Karpas-422 (cell line): ENCODE data around the gene AFF3. TPM values are rescaled to one million over a fixed set of nuclear protein-coding genes. Genes with fewer than 3 reads are reported as not detected.

Source experiments
- DNase-seq: peaks from one replicate; pipeline ENCODE4 v3.0.0-alpha.2; 2015
- H2AFZ ChIP-seq: fragments of 200-600 bp; sonication (generic); 2 replicates; pipeline ENCODE4 v1.6.1; 2014; ENCODE audit warnings: antibody characterized with exemption, low read length, mixed read lengths
- H3K27ac ChIP-seq: fragments of 200-600 bp; sonication (generic); 2 replicates; pipeline ENCODE4 v1.5.1; 2014; ENCODE audit warnings: mild to moderate bottlenecking, low read length, moderate library complexity
- H3K27me3 ChIP-seq: fragments of 200-600 bp; sonication (generic); 2 replicates; pipeline ENCODE4 v1.6.1; 2014; ENCODE audit warnings: low read length, mixed read lengths
- H3K36me3 ChIP-seq: fragments of 200-600 bp; sonication (generic); 2 replicates; pipeline ENCODE4 v1.6.1; 2014; ENCODE audit warnings: low read length, mixed read lengths; ENCODE audit not compliant: insufficient read depth
- H3K4me1 ChIP-seq: fragments of 200-600 bp; sonication (generic); 2 replicates; pipeline ENCODE4 v1.6.1; 2014; ENCODE audit warnings: mild to moderate bottlenecking, low read length, mixed read lengths
- H3K4me2 ChIP-seq: fragments of 200-600 bp; sonication (generic); 2 replicates; pipeline ENCODE4 v1.6.1; 2014; ENCODE audit warnings: low read length, low read depth, mild to moderate bottlenecking; ENCODE audit not compliant: poor library complexity, severe bottlenecking
- H3K4me3 ChIP-seq: fragments of 200-600 bp; sonication (generic); 2 replicates; pipeline ENCODE4 v1.5.1; 2014; ENCODE audit warnings: mild to moderate bottlenecking, antibody characterized with exemption, low read length, mixed read lengths
- H3K79me2 ChIP-seq: fragments of 200-600 bp; sonication (generic); 2 replicates; pipeline ENCODE4 v1.6.1; 2014; ENCODE audit warnings: mild to moderate bottlenecking, low read length, mixed read lengths
- H3K9ac ChIP-seq: fragments of 200-600 bp; sonication (generic); 2 replicates; pipeline ENCODE4 v1.6.0; 2014; ENCODE audit warnings: low read length
- H3K9me2 ChIP-seq: fragments of 200-600 bp; sonication (generic), shearing (Covaris generic); replicated peaks from 2 replicates; pipeline ENCODE4 v1.6.0; 2014; ENCODE audit warnings: mild to moderate bottlenecking, low read length, moderate library complexity; ENCODE audit not compliant: insufficient read depth
- H3K9me3 ChIP-seq: fragments of 300-700, 200-600 bp; sonication (generic); 2 replicates; pipeline ENCODE4 v1.6.1; 2014; ENCODE audit warnings: low read length, mixed read lengths
- H4K20me1 ChIP-seq: fragments of 200-600 bp; sonication (generic); 2 replicates; pipeline ENCODE4 v1.6.1; 2014; ENCODE audit warnings: mild to moderate bottlenecking, antibody characterized with exemption, low read length, low read depth; ENCODE audit not compliant: insufficient read depth
- total RNA-seq: library from RNA; depleted of rRNA; stranded (reverse); fragments of >200 nt; shearing (Covaris generic); gene quantifications from 2 replicates; pipeline ENCODE4 v1.2.3, GENCODE V29; 2014; ENCODE audit warnings: low replicate concordance

Gene AFF3
- total RNA-seq, 1 experiment from 2014 or later = 99.7 TPM

DNA sequence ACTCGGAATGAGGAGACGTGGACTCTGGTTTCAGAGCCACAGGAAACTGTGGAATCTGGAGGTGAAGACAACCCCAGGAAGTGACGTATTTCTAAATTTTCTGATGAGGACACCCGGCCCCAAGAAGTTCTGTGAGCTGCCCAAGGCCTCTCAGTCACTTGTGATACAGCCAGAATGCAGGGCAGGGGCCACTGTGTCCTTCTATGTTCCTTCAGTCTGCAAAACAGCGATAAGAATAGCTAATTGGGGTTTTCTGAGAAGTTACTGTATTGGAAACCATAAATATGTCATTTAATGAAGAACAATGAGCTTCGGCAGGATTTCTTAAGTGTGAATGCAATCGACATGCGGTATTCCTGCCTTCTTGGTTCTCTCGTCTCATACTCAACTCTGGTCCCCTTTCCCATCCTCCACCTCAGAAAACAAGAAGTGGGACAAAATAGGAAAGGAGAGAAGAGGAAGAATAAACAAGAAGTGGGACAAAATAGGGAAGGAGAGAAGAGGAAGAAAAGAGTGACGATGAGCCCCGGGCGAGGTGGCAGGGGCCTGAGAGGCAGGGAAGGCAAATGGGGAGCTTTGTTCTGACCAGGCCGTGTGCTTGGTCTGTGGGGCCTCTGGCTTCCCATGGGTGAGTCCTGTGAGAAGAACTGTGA lies 370.6 kb downstream of the AFF3 start:
- Histone ChIP-seq H3K9me3 (peaks cover 3% of the 10 kb centered on the region; the same call in 1 of the 2 replicates), H3K27ac (no peak overlapping the region), H3K9ac (no peak overlapping the region), H4K20me1 (no peaks in the 10 kb centered on the region), H3K9me2 (no peaks in the 10 kb centered on the region), H3K79me2 (no peaks in the 10 kb centered on the region; the same call in 1 of the 2 replicates), H3K36me3 (no peaks in the 10 kb centered on the region; the same call in 1 of the 2 replicates), H3K4me1 (peaks cover 8% of the 10 kb centered on the region), H3K4me3 (no peak overlapping the region), H3K4me2 (no peak overlapping the region), H3K27me3 (no peaks in the 10 kb centered on the region), H2AFZ (no peak overlapping the region)
- no peak for DNase-seq

- H3K27ac ChIP-seq = no peak overlapping the region
- H3K9me2 ChIP-seq = no peaks in the 10 kb centered on the region
- H3K4me3 ChIP-seq = no peak overlapping the region
- H3K4me2 ChIP-seq = no peak overlapping the region
- no peaks in the 10 kb centered on the region for H4K20me1 ChIP-seq
- no peaks in the 10 kb centered on the region for H3K27me3 ChIP-seq
- no peak overlapping the region for H2AFZ ChIP-seq
- peaks cover 8% of the 10 kb centered on the region for H3K4me1 ChIP-seq
- DNase-seq = no peak
- H3K9ac ChIP-seq = no peak overlapping the region
- peaks cover 3% of the 10 kb centered on the region; the same call in 1 of the 2 replicates for H3K9me3 ChIP-seq
- no peaks in the 10 kb centered on the region; the same call in 1 of the 2 replicates for H3K79me2 ChIP-seq
- no peaks in the 10 kb centered on the region; the same call in 1 of the 2 replicates for H3K36me3 ChIP-seq
Measured at GRCh38 chr2:99770876-99771275, 371.5 kb downstream of the AFF3 start.

- Histone ChIP-seq H3K9me3 (peaks cover 3% of the 10 kb centered on the region; the same call in 1 of the 2 replicates), H3K79me2 (no peaks in the 10 kb centered on the region), H3K36me3 (no peaks in the 10 kb centered on the region; the same call in 1 of the 2 replicates), H4K20me1 (no peaks in the 10 kb centered on the region), H3K4me3 (no peak overlapping the region), H3K27me3 (no peaks in the 10 kb centered on the region), H3K9ac (no peak overlapping the region), H3K9me2 (no peaks in the 10 kb centered on the region), H2AFZ (no peak overlapping the region), H3K27ac (no peak overlapping the region), H3K4me1 (peaks cover under 1% of the 10 kb centered on the region; the same call in 1 of the 2 replicates), H3K4me2 (no peak overlapping the region)
- DNase-seq = no peak
Measured at GRCh38 chr2:99765731-99766318, 376.6 kb downstream of the AFF3 start.

- Histone ChIP-seq H4K20me1 (no peaks in the 10 kb centered on the region), H3K27ac (no peak overlapping the region), H3K4me2 (no peak overlapping the region), H3K4me1 (peaks cover 10% of the 10 kb centered on the region), H3K9me2 (no peaks in the 10 kb centered on the region), H2AFZ (no peak overlapping the region), H3K9me3 (no peaks in the 10 kb centered on the region), H3K9ac (no peak overlapping the region), H3K36me3 (no peaks in the 10 kb centered on the region), H3K4me3 (no peak overlapping the region), H3K79me2 (no peaks in the 10 kb centered on the region), H3K27me3 (no peaks in the 10 kb centered on the region)
- DNase-seq = no peak
Measured at GRCh38 chr2:99763764-99764163, 378.6 kb downstream of the AFF3 start.

DNA sequence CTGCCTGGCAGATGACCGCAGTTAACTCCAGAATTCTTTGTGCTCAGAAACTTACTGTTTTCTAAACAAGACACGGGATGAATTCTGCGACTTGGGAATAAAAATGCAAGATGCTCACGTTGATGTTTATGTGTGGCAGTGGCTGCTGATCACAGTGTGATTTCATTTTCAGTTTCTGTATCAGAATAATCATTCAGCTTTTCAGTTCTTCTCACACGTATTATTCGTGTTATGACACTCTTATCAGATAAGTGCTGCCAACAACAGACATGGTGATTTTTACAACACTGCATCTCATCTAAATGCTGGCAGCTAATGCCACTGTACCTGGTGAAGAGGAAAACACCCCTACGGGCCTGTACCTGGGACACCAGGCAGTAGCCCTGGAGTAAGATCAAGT lies 379.7 kb downstream of the AFF3 start:
- Histone ChIP-seq H2AFZ (no peak overlapping the region), H3K4me3 (no peak overlapping the region), H3K4me2 (no peak overlapping the region), H3K9ac (no peak overlapping the region), H3K9me2 (no peaks in the 10 kb centered on the region), H3K4me1 (peaks cover 10% of the 10 kb centered on the region), H3K79me2 (no peaks in the 10 kb centered on the region), H4K20me1 (no peaks in the 10 kb centered on the region), H3K9me3 (no peaks in the 10 kb centered on the region), H3K27ac (no peak overlapping the region), H3K36me3 (no peaks in the 10 kb centered on the region), H3K27me3 (no peaks in the 10 kb centered on the region)
- DNase-seq = no peak

- H3K9me3 ChIP-seq = no peaks in the 10 kb centered on the region
- H3K9me2 ChIP-seq = no peaks in the 10 kb centered on the region
- no peak overlapping the region for H3K27ac ChIP-seq
- H3K4me3 ChIP-seq = no peak overlapping the region
- peaks cover 10% of the 10 kb centered on the region for H3K4me1 ChIP-seq
- no peaks in the 10 kb centered on the region for H3K27me3 ChIP-seq
- H3K79me2 ChIP-seq = no peaks in the 10 kb centered on the region
- H4K20me1 ChIP-seq = no peaks in the 10 kb centered on the region
- H3K4me2 ChIP-seq = no peak overlapping the region
- no peaks in the 10 kb centered on the region for H3K36me3 ChIP-seq
- H2AFZ ChIP-seq = no peak overlapping the region
- no peak overlapping the region for H3K9ac ChIP-seq
- DNase-seq = no peak
Measured at GRCh38 chr2:99757611-99758114, 384.7 kb downstream of the AFF3 start.

- H3K9ac ChIP-seq = no peak overlapping the region
- H3K79me2 ChIP-seq = no peaks in the 10 kb centered on the region
- no peak overlapping the region for H2AFZ ChIP-seq
- peaks cover 10% of the 10 kb centered on the region for H3K4me1 ChIP-seq
- no peaks in the 10 kb centered on the region for H4K20me1 ChIP-seq
- H3K4me3 ChIP-seq = no peak overlapping the region
- H3K27ac ChIP-seq = no peak overlapping the region
- no peak for DNase-seq
- no peaks in the 10 kb centered on the region for H3K27me3 ChIP-seq
- no peak overlapping the region for H3K4me2 ChIP-seq
- H3K36me3 ChIP-seq = no peaks in the 10 kb centered on the region
- no peaks in the 10 kb centered on the region for H3K9me2 ChIP-seq
- no peaks in the 10 kb centered on the region for H3K9me3 ChIP-seq
Measured at GRCh38 chr2:99756059-99756458, 386.3 kb downstream of the AFF3 start.

DNA sequence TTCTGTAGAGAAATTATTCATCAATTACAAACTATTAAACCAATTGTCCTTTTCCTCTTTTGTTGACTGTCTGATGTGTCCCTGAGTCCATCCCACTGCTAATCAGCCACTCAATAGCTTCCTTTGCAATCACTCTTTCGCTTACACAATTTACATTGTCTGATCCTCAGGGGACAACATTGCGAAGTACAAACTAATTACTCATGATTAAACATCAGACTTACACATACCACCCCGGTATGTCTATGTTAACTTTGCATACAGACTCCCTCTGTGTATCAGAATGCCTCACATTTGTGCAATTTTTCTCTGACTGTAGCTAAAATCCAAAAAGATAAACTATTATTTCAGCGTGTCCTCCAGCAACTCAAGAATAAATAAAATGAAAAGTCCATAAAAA lies 388.2 kb downstream of the AFF3 start:
- Histone ChIP-seq H3K9ac (no peak overlapping the region), H2AFZ (no peak overlapping the region), H3K9me3 (no peaks in the 10 kb centered on the region), H3K4me3 (no peak overlapping the region), H3K27ac (no peak overlapping the region), H3K4me1 (no peaks in the 10 kb centered on the region), H3K27me3 (no peaks in the 10 kb centered on the region), H3K9me2 (no peaks in the 10 kb centered on the region), H3K4me2 (no peak overlapping the region), H3K79me2 (no peaks in the 10 kb centered on the region), H3K36me3 (no peaks in the 10 kb centered on the region), H4K20me1 (no peaks in the 10 kb centered on the region)
- DNase-seq = no peak
